Ishikawa (cell line): ENCODE data around the gene VANGL1.

Experiments
- CEBPB ChIP-seq: IDR thresholded peaks from 2 replicates; pipeline ENCODE4 v1.6.1; 2012
- CREB1 ChIP-seq: IDR thresholded peaks from 2 replicates; pipeline ENCODE4 v1.6.1; 2012; ENCODE audit warnings: low read depth
- EGR1 ChIP-seq: IDR thresholded peaks from 2 replicates; pipeline ENCODE4 v1.6.1; 2012
- EP300 ChIP-seq: IDR thresholded peaks from 2 replicates; pipeline ENCODE4 v1.6.1; 2012; ENCODE audit warnings: borderline replicate concordance
- MAX ChIP-seq: IDR thresholded peaks from 2 replicates; pipeline ENCODE4 v1.6.1; 2012
- RAD21 ChIP-seq: IDR thresholded peaks from 2 replicates; pipeline ENCODE4 v1.6.1; 2012; ENCODE audit warnings: low read depth
- YY1 ChIP-seq: IDR thresholded peaks from 2 replicates; pipeline ENCODE4 v1.6.1; 2012; ENCODE audit warnings: low read depth
- ZBTB7A ChIP-seq: IDR thresholded peaks from 2 replicates; pipeline ENCODE4 v1.6.1; 2012; ENCODE audit warnings: low read depth

- TF ChIP-seq MAX (no peak), EGR1 (no peak), ZBTB7A (no peak), EP300 (no peak), YY1 (no peak), CREB1 (no peak), CEBPB (no peak), RAD21 (no peak)
Observed at GRCh38 chr1:115669002-115669673, 27.4 kb downstream of the VANGL1 start.
